ENCODE results near the gene MAGI1.

- TF ChIP-seq EZH2 (IDR thresholded peaks at IDR 0.05) (no peak), POLR2AphosphoS5 (IDR thresholded peaks at IDR 0.05; ENCODE audit: low read depth, low read length) (no peak), ZNF274 (IDR thresholded peaks at IDR 0.05; ENCODE audit: low read depth, low read length) (no peak), CTCF (IDR thresholded peaks at IDR 0.05 in 2 of 3, conservative IDR thresholded peaks at IDR 0.05 in 1 of 3; ENCODE audit: borderline replicate concordance in 1 of 3, insufficient read depth in 1 of 3, low read depth in 2 of 3, low read length in 2 of 3) (no peak), POLR2A (IDR thresholded peaks at IDR 0.05; ENCODE audit: borderline replicate concordance, extremely low read depth, insufficient read depth, insufficient read length) (no peak), SP1 (IDR thresholded peaks at IDR 0.05; ENCODE audit: low read depth) (no peak), EZH2phosphoT487 (IDR thresholded peaks at IDR 0.05; ENCODE audit: borderline replicate concordance) (no peak), YY1 (IDR thresholded peaks at IDR 0.05; ENCODE audit: extremely low read depth, insufficient replicate concordance, low read depth, low read length) (no peak), ZFX (IDR thresholded peaks at IDR 0.05) (no peak), RAD21 (IDR thresholded peaks at IDR 0.05; ENCODE audit: low read depth) (no peak)
- TF ChIP-seq, protein P1, sequence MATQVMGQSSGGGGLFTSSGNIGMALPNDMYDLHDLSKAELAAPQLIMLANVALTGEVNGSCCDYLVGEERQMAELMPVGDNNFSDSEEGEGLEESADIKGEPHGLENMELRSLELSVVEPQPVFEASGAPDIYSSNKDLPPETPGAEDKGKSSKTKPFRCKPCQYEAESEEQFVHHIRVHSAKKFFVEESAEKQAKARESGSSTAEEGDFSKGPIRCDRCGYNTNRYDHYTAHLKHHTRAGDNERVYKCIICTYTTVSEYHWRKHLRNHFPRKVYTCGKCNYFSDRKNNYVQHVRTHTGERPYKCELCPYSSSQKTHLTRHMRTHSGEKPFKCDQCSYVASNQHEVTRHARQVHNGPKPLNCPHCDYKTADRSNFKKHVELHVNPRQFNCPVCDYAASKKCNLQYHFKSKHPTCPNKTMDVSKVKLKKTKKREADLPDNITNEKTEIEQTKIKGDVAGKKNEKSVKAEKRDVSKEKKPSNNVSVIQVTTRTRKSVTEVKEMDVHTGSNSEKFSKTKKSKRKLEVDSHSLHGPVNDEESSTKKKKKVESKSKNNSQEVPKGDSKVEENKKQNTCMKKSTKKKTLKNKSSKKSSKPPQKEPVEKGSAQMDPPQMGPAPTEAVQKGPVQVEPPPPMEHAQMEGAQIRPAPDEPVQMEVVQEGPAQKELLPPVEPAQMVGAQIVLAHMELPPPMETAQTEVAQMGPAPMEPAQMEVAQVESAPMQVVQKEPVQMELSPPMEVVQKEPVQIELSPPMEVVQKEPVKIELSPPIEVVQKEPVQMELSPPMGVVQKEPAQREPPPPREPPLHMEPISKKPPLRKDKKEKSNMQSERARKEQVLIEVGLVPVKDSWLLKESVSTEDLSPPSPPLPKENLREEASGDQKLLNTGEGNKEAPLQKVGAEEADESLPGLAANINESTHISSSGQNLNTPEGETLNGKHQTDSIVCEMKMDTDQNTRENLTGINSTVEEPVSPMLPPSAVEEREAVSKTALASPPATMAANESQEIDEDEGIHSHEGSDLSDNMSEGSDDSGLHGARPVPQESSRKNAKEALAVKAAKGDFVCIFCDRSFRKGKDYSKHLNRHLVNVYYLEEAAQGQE (IDR thresholded peaks at IDR 0.05; ENCODE audit: low read depth), result no peak
Measured at GRCh38 chr3:65597226-65597951, 441.3 kb downstream of the MAGI1 start.
